Activated CD4-positive, alpha-beta T cell treated with anti-CD3 and anti-CD28 coated beads, Interleukin-2, amount 50 U/mL, for 4 hours (primary cell): ENCODE data around the gene NR2F1-AS1.

ENCODE experiments used
- DNase-seq, 2 experiments: peaks; one replicate each; pipeline ENCODE4 v3.0.0-alpha.2; 2020

Gene NR2F1-AS1

DNA sequence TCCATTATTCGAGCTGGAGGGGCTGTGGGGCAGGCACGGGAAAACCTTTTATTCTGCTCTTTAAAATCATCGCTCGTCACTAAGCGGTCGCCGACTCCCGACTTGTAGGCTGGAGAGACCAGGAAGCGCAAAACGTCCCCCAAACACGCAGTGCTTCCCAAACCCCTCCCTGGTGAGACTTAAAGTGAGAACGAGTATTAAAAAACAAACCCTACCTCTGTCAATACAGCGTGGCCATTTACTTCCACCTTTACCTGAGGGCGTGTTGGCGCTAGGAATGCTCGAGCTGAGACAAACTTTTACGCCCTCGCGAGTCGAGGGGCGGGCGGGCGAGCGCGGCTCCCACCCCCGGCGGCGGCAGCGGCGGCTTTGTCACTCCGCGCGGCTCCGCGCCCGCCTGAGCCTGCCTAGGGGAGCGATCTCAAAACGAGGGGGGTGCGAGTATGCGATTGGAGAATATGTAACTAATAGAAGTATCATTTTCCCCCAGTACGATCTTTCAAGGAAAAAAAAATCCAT, at the start of gene NR2F1-AS1:
NR2F1-AS1 (minus strand) TSS at position 293 of the 519 bp plus-strand sequence.
- DNase-seq = no peak

DNA sequence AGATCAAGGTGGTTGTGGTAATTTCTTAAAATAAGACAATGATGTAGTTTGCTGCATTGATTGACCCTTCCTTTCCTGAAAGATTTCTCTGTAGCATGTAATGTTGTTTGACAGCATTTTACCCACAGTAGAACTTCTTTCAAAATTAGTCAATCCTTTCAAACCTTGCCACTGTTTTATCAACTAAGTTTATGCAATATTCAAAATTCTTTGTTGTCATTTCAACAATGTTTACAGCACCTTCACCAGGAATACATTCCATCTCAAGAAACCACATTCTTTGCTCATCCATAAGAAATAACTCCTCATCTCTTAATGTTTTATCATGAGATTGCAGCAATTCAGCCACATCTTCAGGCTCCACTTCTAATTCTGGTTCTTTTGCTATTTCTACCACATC, 45.8 kb upstream of the NR2F1-AS1 start:
- no peak for DNase-seq

DNA sequence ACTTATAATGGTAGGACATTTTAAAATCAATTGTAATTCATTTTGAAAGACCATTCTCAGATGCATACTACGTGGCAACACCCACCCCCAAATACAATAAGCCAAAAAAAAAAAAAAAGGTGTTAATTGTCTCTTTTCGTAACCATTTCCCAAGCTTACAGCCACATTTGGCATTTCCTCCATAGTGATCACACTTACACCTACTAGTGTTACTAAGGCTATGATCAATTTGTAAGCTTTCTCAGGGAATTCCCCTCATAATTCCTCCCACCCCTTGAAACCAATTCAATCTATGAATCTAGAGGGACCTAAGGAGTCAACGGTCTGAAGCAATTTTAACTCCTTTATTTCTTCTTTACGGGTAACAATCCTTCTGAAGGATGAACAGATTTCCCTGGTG, 42.1 kb upstream of the NR2F1-AS1 start:
- DNase-seq = no peak

DNA sequence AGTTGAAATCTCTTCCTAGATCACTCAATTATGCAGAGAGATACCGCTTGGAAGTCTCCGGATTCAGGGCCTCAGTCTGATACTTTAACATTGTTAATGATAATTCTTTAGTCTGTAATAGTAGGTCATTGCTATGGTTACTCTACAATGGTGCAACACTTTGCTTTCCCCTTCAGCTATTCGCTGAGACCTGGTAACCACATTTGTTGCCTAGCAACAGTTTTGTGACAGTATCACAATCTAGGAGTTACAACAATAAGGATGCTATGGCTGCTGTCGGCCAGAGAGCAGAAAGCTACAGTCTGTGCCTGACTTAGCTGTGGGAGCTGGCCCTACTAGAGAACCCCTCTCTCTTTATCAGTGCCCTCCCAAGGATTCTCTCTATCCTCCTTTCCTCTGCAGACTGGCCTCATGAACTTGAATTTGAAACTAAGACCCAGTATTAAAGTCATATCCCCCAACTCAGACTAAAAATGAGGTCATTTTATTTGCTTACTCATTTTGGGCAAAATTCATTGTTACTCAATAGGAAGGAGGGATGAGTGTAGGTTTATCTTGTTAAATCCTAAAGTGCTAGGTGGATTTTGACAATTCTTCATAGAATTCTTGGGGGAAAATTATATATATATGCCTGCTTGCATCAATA, 41.3 kb upstream of the NR2F1-AS1 start:
- no peak for DNase-seq

DNA sequence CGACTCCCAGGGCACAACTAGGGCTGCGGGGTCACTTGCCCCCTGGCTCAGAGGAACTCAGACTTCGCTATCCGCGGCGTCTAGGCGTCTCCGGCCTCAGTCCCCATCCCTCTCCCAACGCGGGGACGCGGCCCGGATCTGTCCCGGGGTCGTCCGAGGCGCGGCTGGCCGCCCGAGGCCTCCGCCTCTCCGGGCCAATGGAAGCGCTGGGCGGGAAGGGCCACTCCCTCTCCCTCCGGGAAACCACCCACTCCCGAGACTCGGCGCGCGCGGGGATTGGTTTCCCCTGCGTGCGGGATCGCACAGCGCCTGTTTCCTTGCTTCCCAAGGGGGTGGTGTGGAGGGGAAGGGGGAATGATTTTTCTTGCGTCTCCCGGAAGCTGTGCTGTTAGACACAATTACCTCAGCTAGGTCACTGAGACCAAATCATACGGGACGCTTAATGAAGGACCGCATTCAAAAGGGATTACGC, 40.3 kb upstream of the NR2F1-AS1 start:
- DNase-seq = no peak

DNA sequence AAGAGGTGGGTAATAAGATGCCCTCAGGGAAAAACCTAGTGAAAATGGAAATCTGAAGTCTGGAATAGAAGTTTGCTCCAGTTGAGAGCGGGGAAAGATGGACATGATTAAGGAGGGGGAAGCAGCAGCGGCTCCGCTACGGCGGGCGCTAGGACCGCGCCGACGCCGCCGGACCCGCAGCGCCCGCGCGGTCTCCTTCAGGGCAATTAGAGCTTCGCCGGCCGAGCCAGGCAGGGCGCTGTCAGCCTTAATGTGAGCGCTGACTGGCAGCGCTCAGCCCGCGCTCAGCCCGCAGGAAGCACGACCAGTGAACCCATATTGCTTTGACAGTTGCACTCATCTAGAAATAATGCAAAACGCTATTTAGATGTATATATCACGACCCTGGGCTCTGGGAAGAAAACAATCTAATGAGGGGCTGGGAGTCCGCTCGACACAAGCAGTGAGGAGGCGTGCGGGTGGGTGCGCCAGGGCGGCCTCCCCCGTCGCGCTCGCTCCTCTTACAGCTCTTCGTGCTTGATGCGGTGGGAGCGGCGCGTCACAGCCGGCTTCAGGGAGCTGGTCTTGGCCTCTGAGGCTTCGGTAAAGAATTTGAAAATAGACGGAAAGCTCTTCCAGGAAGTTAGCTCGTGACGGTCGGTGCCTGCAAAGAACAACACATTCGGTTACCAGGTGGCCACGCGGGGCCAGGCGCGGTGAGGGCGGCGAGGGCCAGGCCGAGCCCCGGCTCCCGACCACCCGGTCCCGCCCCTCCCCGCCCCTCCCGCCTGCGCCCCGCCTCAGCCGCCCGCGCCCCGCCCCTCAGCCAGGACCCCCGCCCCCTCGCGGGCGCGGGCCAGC, 39.7 kb upstream of the NR2F1-AS1 start:
- DNase-seq = peak in 1 of 2 experiments; percentile 18

DNA sequence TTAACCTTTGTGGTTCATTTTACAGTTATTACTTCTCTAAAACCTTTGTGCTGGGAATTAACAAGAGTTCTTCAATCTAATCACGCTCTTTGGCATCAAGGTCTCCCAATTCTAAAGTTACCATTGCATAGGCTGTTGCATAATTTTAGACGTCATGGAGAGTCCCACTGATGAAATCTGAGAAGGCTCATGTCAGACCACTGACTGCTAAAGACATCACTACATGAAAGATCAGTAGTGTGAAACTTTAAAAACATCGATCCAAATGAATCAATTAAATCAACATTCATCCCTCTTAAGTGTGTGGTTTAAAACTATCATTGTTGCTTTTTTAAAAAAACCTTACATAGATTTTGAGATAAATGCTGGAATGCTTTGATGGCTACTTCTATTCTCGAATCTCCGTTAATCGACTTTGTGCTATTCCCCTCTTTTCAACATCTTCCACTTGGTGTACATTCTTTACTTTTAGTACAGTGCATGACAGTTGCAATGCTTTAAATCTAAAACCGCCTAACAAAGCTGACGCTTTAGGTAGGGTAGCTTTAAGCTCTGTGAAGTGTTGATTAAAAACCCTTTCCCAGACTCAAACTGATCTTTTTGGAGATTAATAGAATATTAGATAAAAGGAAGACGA, 35.6 kb upstream of the NR2F1-AS1 start:
- DNase-seq = no peak

DNA sequence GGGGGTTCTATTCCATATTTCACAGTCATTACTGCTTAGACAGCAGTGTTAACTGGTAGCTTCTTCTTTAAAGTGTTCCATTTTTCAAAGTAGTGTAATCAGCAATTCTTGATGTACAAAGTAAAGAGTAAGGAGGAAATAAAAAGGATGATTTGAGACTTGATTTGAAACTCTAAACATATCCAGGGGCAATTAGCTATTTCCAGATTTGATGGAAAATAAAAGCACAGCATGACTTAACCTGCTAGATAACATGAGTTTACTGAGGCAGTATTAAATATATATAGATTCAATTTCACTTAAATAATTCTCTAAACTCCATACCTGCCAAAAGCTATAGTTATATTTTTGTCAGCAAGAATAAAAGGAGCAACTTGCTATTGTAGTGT, 31.8 kb upstream of the NR2F1-AS1 start:
- DNase-seq = no peak

DNA sequence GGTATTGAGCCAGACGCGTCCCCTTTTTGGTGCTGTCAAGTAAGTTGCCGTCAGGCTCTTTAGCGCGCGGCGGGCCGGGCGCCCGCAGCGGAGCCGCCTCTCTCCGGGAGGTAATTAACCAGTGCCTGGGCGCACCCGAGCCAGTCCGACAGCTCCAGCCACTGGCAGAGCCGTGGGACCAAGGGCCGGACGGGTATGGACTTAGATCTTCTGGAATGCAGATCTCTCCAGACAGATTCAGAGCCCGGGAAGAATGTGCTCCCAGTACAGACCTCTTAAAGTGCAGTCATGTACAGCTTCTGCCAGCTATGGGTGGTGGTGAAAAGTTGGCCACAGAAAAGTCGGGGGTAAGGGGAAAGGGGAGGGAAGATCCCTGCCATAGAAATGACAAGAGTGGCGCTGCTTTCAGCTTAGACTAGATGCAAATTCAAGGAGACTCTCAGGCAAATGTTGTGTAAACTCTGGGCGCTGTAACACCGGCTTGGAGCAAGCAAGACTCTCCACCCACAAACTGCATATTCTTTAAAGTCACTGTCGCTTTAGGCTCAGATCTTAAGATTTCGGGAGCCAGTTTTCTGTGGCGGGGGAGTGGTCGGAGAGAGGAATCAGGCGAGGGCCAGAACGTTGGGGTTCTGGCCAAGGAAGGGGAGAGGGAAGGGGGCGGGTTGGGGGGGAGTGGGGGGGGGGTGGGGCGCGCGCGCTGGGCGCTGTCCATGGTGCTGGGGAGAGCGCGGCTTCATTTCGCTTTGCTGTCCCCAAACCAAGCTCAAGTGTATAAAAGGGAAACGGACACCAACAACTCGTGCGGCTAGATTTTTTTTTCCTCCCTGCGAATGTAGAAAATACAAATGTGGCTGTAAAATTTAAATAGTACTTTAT, 31.2 kb upstream of the NR2F1-AS1 start:
- no peak for DNase-seq

DNA sequence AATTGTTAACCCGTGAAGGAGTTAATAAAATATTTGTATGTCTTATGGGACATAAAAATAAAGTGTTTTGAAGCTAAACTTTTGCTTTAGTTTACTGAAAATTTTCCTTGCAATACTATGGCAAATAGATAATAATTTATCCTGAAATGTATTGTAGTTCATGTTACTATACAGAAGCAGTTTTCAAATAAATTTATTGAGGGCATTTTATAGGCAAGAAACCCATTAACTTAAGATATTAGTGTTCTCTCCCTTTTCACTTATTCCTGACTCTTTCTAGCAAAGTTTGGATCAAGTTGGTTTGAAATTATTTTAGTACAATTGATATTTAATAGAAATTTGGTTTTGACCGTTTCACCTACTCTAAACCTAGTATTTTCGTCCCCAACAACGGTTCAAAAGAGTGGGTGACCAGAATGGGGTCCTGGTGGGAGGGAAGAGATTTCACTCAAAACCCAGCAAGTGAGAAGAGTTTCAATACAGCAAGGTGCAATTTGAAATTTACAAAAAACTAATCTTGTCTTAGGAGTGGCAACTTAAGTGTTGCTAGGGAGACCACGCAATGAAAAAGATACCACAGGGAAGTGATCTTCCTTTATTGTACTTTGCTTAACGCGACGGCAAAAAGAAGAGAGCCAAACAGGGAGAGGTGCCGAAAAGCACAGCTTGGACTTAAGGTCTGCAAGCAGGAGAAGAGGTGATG, 30.4 kb upstream of the NR2F1-AS1 start:
- no peak for DNase-seq

DNA sequence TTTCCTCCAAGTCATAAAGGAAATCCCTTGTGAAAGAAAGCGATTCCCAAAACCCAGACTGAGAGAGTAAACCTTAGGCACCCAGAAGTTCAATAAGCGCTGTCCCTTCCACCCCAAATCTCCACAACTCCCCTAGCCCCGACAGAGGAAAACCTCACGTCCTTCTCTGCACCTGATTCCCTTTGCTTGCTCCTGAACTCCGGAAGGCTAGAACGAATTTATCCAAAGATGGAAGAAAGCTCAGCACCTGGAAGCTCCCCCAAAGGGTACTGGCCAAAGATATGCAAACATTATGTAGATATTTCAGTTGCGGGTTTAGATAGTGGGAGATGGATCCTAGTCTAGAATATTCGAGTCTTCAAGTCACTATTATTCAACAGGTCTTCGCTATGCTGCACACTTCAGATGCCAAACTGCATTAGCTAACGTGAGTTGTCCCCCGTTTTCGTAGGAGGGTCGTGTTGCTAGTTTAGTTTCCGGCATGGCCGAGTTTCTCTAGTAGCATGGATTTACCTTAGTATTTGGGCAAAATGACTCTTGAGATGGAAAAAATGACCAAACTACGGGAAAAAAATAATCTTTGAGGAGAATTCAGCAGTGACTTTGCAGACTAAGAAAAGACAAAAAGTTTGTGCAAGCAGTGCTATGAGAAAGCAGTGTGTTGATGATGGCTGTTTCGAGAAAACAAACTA, 29.7 kb upstream of the NR2F1-AS1 start:
- no peak for DNase-seq

DNA sequence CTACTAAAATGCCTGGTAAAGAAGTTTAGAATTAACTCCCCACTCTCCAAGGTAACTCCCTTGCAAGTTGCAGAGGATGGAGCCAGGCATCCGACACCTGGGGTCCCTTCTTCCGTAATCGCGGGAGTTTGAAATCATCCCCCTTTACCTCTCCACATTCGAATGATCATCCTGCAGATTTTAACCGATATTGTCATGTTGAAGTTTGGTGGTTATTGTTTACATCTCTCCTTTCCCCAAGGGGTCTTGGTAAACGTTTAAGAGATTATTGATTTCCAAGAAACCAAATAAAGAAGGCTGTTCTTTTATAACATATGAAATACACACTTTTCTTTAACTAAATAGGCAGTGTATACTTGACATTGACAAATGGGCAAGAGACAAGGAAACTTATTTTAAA, 28.7 kb upstream of the NR2F1-AS1 start:
- no peak for DNase-seq

DNA sequence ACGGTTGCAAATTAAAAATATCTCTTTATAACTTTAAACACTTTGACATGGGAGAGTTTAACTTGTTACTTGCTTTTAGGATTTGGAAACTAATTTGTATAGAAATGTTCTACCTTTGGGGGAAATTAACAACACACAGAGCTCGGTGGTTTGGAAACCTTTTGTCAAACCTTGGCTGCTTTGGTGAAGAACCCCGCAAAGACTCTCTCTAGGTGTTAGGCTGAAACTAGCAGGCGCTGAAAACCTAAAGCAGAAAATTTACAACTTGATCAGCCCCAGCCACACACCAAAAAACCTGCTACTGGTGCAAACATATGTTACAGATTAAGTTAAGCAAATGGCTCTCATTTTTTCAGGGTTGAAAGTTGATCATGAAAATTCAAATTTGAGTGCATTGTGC, 27.8 kb upstream of the NR2F1-AS1 start:
- DNase-seq = no peak

DNA sequence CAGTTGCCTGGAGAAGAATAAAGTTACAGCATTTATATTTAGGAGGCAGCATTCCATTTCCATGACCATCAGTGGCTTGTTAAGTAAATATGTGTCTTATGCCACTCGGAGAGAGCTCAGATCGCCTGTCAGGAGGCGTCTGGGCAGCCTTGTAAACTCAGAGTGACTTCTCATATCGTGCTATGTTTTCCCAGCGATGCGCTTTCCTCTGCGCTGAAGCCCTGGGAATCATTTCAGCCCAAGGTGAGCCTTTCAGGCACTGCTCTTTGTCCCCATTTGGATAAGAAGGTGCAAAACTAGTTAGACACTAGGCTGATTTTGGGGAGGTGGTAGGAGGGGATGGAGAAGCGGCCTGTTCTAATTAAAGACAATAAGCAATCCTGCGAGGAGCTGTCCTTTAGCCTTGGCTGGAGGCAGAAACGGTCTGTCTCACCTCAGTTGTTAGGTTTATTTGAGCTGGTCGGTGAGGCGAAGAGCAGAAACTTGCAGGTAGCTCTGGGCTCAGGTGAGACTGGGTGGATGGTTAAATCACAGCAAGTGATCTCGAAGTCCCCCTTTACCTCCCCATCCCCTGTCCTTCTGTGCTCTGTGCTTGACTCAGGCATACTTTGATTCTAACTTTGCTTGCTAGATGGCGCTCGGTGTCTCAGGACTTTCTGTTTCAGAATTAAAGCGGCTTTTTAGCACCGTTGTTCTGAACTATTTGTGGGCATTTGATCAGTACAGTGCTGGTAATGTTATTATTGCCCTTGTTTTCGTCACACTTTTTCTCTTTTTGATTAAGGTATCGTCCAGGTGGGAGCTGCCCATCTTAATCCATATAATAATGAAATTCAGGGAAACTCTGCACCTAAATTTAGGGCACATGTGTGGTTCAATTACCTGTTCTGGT, 26.6 kb upstream of the NR2F1-AS1 start:
- no peak for DNase-seq

DNA sequence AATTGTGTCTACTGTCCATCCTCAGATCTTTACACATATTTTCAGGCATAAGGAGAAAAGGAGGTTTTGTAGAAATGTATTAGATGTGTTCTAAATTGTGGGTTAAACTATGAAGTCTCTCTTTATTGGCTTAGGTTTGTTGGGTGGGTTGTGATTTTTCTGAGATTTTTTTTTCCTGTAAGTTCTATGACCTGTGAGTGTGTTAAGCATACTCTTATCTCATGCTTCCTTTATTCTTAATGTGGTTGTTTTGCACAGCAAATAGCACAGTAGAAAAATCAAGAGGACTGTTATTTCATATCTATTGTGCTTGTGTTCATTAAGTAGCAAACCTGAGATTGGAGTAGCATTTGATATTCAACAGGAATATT, 25.3 kb upstream of the NR2F1-AS1 start:
- no peak for DNase-seq

DNA sequence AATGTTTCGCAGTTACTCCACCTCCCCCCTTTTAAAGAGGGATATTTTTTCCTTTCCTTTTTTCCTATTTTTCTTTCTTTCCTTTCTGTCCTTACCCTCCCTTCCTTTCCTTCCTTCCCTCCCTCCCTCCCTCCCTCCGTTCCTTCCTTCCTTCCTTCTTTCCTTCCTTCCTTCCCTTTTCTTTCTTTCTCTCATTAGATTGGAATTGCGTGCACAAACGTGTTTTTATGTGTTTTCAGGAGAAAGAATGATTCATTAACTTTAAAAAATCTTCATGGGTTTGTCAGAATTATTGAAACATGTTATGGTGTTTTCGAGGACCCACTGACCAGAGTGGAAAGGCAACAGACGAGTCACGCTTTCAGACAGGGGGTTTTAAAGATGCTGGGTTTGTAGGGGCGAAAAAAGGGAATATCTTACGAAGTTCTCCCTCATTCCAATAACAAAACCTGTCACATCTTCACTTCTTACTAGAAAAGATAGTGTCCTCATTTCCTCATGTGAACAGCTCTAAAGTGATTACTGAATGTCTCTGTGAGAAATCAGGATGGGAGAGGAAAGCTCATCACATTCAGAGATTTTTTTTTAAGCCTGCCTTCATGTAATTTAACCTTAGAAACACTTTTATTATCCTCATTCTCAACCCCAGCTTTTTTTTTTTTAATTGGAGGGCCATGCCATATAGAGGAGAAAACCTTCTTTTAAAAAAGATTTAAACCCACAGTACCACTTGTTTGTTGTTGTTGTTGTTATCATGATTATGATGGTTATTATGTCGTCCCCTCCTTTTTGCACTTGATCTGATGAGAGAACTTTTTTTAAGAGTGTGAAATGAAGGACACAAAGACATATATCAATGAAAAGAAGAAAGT, 23.9 kb upstream of the NR2F1-AS1 start:
- no peak for DNase-seq

DNA sequence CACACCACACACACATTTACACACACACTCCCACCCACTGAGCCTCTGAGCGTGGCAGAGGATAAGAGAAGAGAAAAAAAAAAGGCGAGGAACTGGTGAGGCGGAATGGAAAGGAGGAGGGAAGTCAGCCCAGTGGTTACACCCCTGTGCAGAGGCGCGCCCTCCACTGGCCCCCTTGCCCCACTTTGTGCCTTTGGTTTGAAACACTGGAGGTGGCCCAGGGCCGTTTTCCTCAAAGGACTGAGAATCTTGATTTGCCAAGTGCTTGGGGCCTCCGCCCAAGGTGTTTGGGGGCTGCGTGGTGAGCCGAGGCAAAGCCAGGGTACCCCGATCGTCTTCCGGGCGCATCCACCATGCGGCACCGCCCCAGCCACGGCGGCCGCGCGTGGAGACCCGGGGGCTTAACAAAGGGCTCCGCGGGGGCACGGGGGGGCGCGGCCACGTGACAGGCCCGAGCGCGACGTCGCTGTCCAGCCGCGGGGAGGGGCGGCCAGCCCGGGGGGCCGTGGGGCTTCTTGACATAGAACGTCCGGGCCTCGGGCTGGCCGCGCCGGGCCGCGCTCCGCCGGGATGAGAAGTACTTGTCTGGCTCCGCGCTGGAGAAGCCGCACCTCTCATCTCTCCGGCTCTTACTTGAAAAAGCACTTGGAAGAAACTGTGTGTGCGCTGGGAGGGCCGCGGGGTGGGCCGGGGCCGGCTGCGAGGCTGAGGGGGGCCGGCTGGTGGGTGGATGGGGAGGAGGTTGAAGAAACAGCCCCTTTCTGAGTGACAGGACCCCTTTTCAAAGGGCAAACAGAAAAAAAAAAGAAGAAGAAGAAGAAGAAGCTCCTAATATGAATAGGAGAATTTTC, 23.0 kb upstream of the NR2F1-AS1 start:
- DNase-seq = no peak

DNA sequence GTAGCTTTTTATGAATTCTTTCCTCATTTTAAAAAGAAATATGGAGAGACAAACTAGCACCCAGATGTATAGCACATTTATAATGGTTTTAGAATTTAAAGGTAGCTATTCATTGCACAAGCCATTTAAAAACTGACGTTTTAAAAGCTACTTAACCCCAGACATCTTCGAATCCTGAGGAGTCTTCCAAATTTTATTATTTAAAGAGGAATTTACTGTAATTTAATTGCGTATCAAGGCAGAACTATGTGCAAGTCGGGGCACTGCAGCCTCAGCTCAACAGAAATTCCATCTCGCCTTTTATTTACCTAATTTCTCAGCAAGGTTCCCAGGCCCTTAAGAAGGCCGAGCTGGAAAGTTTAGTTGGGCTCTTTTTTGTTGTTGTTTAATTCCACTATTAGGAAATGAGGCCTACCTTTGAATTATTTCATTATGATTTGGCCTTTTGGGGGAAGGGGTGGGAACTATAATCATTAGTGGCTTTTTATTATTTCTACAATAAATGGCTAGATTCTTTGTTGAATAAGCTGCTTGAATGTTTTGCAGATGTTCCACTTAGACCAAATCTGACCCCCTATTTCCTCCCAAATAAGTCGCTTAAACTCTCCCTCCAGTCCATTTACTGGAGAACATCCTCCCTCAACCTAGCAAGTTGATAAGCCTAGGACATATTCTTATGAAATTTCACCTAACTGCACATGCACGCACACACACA, 22.2 kb upstream of the NR2F1-AS1 start:
- DNase-seq = no peak
